A673 (cell line): ENCODE data around the gene CDK5RAP2. TPM values are rescaled to one million over a fixed set of nuclear protein-coding genes. Genes with fewer than 3 reads are reported as not detected.

ENCODE experiments used
- BruUV-seq: library from RNA; stranded (reverse); fragments of 400-500 nt; replicated peaks from 2 replicates; lab custom pipeline; 2021; lab: Mats Ljungman, UMichigan
- CTCF ChIA-PET: fragments of 300-600 bp; sonication (Branson Sonifier 250); formaldehyde crosslinking; loops from one replicate; lab custom pipeline; 2022; ENCODE audit warnings: antibody characterized with exemption; lab: Charles Lee
- POLR2A ChIA-PET: fragments of 300-600 bp; sonication (Branson Sonifier 250); formaldehyde crosslinking; loops from one replicate; lab custom pipeline; 2022; ENCODE audit warnings: antibody characterized with exemption; ENCODE audit not compliant: low non-redundant PET; lab: Charles Lee
- DNase-seq: peaks from one replicate; pipeline ENCODE4 v3.0.0-alpha.2; 2015; ENCODE audit warnings: low spot score
- H3K27ac ChIP-seq: fragments of 200-600 bp; sonication (generic); 2 replicates; pipeline ENCODE4 v1.5.1; 2016; ENCODE audit warnings: mixed run types, low read depth, mild to moderate bottlenecking, mixed read lengths, antibody characterized with exemption, low read length; ENCODE audit not compliant: poor library complexity, severe bottlenecking
- H3K27me3 ChIP-seq: fragments of 200-600 bp; sonication (generic); replicated peaks from 2 replicates; pipeline ENCODE4 v1.6.1; 2017; ENCODE audit warnings: mixed run types, low read depth, mild to moderate bottlenecking, mixed read lengths, antibody characterized with exemption, low read length; ENCODE audit not compliant: insufficient read depth, poor library complexity
- H3K36me3 ChIP-seq: fragments of 200-600 bp; sonication (generic); 2 replicates; pipeline ENCODE4 v1.6.1; 2016; ENCODE audit warnings: mixed run types, mild to moderate bottlenecking, mixed read lengths, antibody characterized with exemption, low read length; ENCODE audit not compliant: insufficient read depth, poor library complexity, severe bottlenecking
- H3K4me1 ChIP-seq: fragments of 200-600 bp; sonication (generic); 2 replicates; pipeline ENCODE4 v1.6.1; 2017; ENCODE audit warnings: mixed run types, mild to moderate bottlenecking, mixed read lengths, antibody characterized with exemption, low read length; ENCODE audit not compliant: insufficient read depth, poor library complexity, severe bottlenecking
- H3K4me3 ChIP-seq: fragments of 200-600 bp; sonication (generic); 2 replicates; pipeline ENCODE4 v1.5.1; 2016; ENCODE audit warnings: low read depth, mixed run types, mild to moderate bottlenecking, mixed read lengths, low read length; ENCODE audit not compliant: poor library complexity, severe bottlenecking
- H3K9me3 ChIP-seq: fragments of 200-600 bp; sonication (generic); 2 replicates; pipeline ENCODE4 v1.6.1; 2016; ENCODE audit warnings: mixed run types, low read depth, mild to moderate bottlenecking, mixed read lengths, antibody characterized with exemption, low read length; ENCODE audit not compliant: poor library complexity, severe bottlenecking
- CTCF ChIP-seq: fragments of 300-800, 200-600 bp; sonication (generic); conservative IDR thresholded peaks from 2 replicates; pipeline ENCODE4 v1.5.1; 2017; ENCODE audit warnings: low read depth, mild to moderate bottlenecking, antibody characterized with exemption, low read length, moderate library complexity, mixed read lengths
- EZH2 ChIP-seq: fragments of 200-600 bp; sonication (generic); IDR thresholded peaks from 2 replicates; pipeline ENCODE4 v1.6.1; 2017; ENCODE audit warnings: borderline replicate concordance, low read depth, mild to moderate bottlenecking, mixed read lengths, antibody characterized with exemption, low read length; ENCODE audit not compliant: poor library complexity, severe bottlenecking
- intact Hi-C: fragments of 100-400 bp; cut with micrococcal nuclease; formaldehyde crosslinking; loops from one replicate; pipeline ENCODE4 v1.10.0; 2022; ENCODE audit not compliant: unreplicated experiment
- total RNA-seq: library from RNA; stranded (reverse); gene quantifications from 2 replicates; pipeline ENCODE4 v1.2.3, GENCODE V29; 2021

Gene CDK5RAP2
- total RNA-seq, 1 experiment from 2014 or later = 94.5 TPM

DNA sequence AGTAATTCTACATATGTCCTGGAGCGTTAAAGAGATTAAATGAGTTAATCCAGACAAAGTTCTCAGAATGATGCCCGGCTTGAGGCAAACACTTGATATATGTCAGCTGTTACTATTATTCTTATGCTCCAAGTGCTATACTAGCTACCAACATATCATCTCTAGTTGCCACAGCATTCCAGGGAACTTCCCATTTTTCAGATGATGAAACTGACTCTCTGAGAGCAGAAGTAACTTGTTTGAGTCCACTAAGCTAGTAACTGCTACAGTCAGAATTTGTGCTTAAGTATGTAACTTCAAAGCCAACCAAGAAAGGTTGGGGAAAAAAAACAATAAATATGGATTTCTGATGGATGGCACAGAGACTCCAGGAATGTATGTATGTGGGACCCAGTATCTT lies 98.1 kb downstream of the CDK5RAP2 start:
- H3K4me1 ChIP-seq = peaks cover 5% of the 10 kb centered on the region
- DNase-seq = no peak
- POLR2A ChIA-PET = no interaction called here
- H3K36me3 ChIP-seq = peaks cover 28% of the 10 kb centered on the region
- BruUV-seq = no TSS peak
- no peaks in the 10 kb centered on the region for H3K9me3 ChIP-seq
- CTCF ChIA-PET = no interaction called here
- no peaks in the 10 kb centered on the region for H3K27me3 ChIP-seq
- H3K27ac ChIP-seq = no peak overlapping the region
- H3K4me3 ChIP-seq = no peak overlapping the region
- no peak for TF ChIP-seq CTCF
- no peak for TF ChIP-seq EZH2
- intact Hi-C loops = no loop called here

GRCh38 chr9:120481248-120481647 lies 98.7 kb downstream of the CDK5RAP2 start:
- Histone ChIP-seq H3K4me3 (no peak overlapping the region), H3K9me3 (no peaks in the 10 kb centered on the region), H3K36me3 (peaks cover 28% of the 10 kb centered on the region), H3K4me1 (peaks cover 5% of the 10 kb centered on the region), H3K27ac (no peak overlapping the region), H3K27me3 (no peaks in the 10 kb centered on the region)
- TF ChIP-seq CTCF = no peak
- no peak for TF ChIP-seq EZH2
- intact Hi-C loops = no loop called here
- no TSS peak for BruUV-seq
- CTCF ChIA-PET = no interaction called here
- DNase-seq = no peak
- POLR2A ChIA-PET = no interaction called here

DNA sequence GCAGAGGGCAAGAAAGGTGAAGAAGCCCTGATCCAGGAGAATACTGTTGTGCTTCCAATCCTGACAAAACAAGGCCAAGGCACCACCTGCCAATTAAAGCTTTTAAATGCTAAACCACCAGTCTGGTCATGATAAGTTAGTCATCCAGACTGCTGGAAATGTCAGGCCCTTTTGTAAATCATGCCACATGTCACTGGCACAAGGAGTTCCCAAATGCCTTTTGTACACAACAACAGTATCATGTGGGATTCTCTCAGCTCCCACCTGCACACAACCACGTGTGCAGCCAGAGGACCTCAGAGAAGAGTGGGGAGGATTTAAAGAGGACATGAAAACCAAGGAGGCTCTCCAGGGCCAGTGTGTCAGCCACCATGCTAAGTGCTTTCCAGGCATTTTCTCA lies 99.3 kb downstream of the CDK5RAP2 start:
- no TSS peak for BruUV-seq
- TF ChIP-seq CTCF (no peak), EZH2 (no peak)
- Histone ChIP-seq H3K9me3 (no peaks in the 10 kb centered on the region), H3K27me3 (no peaks in the 10 kb centered on the region), H3K4me3 (no peak overlapping the region), H3K36me3 (peaks cover 26% of the 10 kb centered on the region), H3K27ac (no peak overlapping the region), H3K4me1 (peaks cover 5% of the 10 kb centered on the region)
- DNase-seq = no peak
- ChIA-PET POLR2A (no interaction called here), CTCF (no interaction called here)
- intact Hi-C loops = no loop called here
